ENCODE data around the gene HSD17B3.
"Not testable (repeated sequence)": the region's sequence is repeated elsewhere in the genome, so short reads cannot be mapped to it uniquely, and the experiment has no call there.

The HSD17B3 gene

DNA sequence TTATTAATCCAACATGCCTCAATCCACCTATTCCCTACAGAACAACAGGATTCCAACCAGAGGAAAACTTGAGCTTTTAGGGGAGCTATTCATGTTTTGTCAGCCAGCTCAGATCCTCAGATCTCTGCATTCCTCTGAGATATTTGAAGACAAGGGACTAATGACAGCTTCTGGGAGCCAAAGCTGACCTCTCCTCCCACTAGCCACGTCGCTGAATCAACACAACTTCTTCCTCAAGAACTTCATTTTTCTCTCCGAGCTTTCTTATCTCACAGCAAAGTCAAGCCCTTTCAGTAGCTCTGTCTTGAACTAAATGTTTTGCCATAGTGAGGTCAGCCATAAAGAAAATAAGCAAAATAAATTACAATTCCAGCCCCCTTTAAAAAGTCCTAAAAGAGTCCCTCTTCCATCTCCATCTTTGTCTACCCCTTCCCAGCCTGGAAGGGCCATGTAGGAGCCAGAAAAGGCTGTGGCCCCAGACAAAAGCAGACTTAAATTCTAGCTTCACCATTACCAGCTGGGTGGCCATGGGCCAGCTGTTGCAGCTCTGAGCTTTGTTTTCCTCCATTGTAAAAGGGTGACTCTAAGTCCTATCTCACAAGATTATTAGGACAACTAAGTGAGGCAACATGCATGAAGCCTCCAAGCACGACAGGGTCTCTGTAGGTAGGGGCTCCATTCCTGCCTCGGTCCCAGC, 65.0 kb downstream of the HSD17B3 start:
- no peak for DNase-seq (ENCODE audit: low read depth in 2 of 3, low spot score in 2 of 3)

DNA sequence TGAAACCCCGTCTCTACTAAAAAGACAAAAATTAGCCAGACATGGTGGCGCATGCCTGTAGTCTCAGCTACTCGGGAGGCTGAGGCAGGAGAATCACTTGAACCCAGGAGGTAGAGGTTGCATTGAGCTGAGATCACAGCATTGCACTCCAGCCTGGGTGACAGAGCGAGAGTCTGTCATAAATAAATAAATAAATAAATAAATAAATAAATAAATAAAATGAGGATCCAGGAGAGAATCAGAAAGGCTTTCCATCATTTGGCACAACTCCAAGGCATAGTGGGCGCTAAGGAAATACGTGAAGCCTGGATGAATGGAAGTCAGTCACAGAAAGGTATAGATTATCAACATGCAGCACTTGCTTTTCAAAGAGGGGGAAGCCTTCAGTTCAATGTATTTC, 65.6 kb downstream of the HSD17B3 start:
- DNase-seq (ENCODE audit: low read depth in 2 of 3, low spot score in 2 of 3), result not testable (repeated sequence)

DNA sequence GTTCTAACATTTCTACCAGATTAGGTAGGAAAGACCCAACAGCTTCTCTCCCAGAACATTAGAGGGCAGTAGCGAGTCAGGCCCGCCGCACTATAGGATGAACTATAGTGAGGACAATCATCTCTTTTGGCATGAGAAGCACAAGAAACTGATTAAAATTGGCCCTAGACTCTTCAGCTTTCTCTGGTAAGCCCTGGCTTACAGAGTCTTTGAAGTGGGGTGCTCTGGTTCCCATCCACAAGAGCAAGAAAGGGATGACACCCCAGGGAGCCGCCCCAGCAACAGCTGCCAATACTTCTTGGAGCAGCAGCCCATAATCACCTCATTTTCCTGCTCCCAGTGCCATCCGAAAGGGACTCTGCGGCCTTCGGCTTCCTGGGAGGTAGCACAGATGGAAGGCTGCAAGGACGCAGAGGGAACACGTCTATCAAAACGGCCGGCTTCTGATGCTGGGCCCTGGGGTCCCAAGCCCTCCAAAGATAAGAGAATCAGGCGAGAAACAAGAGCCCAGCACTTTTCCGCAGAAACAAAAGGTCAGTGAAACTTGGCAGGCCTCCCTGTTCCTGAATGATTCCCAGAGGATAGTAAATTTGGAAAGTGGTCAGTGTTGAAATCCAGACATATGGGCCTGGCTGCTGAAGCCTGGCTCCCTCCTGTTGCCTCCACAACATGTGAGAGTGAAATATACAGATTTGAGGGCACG, 69.3 kb downstream of the HSD17B3 start:
- no peak for DNase-seq (ENCODE audit: low read depth in 2 of 3, low spot score in 2 of 3)

DNA sequence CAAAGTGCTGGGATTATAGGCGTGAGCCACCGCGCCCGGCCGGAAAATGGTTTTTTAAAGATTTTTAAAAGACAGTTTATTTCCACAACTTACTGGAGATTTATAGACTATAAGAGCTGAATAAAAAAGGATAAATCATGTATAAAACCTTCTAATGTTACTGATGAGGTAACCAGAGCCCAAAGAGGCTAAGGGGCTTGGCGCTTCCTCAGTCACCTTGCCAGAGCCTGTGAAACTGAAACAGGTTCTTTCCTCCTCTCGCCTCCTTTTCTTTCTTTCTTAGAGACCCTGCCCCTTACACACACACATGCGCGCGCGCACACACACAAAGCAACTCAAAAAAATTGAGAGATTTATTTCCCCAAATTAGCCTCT, 69.8 kb downstream of the HSD17B3 start:
- DNase-seq (ENCODE audit: low read depth in 2 of 3, low spot score in 2 of 3), result no peak

DNA sequence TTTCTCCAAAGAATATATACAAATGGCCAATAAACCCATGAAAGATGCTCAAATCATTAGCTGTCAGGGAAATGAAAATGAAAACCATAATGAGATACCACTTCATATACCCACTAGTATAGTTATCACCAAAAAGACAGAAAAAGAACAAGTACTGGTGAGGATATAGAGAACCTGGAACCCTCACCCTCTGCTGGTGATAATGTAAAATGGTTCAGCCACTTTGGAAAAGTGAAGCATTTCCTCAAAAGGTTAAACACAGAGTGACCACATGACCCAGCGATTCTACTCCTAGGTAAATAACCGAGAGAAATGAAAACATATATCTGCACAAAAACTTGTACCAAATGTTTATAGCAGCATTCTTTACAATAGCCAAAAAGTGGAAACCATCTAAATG, 72.0 kb downstream of the HSD17B3 start:
- no peak for DNase-seq (ENCODE audit: low read depth in 2 of 3, low spot score in 2 of 3)

DNA sequence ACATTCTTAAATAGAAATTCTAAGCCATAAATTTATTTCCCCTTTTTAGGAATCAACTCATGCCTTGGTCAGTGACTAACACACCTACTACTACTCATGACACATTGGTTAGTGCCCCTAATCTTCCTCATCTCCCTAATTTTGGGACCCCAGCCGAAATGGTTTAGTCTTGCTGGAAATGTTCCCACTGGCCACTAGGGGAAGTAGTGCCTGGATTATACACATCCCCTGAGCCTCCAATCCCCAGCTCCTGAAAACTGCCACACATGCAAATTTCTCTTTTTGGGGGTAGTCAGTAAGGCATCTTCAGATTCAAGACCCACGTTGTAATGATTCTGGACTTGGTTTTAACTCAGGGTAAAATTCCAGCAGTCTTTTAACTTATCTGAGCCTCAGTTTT, 79.8 kb downstream of the HSD17B3 start:
- DNase-seq (ENCODE audit: low read depth in 2 of 3, low spot score in 2 of 3), result no peak

DNA sequence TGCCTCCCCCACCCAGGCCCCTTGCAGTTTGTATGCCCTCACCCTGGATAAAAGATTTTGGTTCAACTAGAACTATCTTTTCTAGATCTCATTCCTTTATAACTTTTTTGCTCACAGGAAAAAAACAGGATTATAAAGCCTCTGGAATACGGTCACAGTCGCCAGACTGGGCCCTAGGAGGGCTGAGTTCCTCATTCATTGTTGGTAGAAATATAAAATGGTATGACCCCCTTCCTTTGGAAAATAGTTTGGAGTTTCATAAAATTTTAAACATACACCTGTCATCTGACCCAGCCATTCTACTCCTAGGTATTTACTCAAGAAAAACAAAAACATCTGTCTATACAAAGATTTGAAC, 82.1 kb downstream of the HSD17B3 start:
- DNase-seq (ENCODE audit: low read depth in 2 of 3, low spot score in 2 of 3), result no peak

DNA sequence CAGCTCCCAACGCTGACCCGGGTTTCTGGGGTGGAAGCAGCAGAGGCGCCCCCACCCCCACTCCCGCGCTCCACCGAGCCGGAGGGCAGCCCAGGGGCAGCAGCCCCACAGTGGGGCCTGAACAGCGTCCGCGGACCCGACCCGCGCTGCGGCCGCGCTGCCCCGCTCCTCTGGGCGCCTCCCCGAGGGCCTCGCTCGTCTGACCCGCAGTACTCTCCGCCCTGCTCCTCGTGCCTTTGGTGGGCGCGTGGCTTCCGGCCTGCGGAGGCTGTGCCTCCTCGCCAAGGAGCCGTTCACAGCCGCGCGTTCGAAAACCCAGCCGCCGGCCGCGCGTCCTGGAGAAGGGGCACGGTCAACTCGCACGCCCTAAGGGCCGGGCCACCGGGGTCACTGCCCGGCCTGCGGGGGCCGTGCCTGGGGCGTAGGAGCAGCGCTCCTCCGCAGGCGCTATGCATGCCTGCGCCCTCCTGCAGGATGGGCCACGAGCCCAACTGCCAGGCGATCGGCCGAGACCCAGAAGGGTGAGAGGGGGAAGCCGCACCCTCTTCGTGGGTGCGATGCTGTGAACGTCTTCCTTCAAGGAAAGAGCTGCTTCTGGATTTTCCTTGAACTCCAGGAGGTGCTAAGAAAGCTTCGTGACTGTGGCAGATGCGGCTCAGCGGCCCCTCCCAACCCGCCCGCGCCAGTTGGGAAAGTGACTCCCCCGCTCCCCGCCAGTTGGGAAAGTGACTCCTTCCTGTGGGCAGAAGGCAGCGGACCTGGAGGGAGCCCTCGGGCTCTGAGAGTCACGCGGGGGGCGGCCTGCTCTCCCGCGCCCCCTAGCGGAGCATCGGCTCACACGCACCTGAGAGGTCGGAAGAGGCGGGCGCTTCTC, 82.7 kb downstream of the HSD17B3 start:
- DNase-seq (ENCODE audit: low read depth in 2 of 3, low spot score in 2 of 3), result peak in 1 of 3 experiments; percentile 32

DNA sequence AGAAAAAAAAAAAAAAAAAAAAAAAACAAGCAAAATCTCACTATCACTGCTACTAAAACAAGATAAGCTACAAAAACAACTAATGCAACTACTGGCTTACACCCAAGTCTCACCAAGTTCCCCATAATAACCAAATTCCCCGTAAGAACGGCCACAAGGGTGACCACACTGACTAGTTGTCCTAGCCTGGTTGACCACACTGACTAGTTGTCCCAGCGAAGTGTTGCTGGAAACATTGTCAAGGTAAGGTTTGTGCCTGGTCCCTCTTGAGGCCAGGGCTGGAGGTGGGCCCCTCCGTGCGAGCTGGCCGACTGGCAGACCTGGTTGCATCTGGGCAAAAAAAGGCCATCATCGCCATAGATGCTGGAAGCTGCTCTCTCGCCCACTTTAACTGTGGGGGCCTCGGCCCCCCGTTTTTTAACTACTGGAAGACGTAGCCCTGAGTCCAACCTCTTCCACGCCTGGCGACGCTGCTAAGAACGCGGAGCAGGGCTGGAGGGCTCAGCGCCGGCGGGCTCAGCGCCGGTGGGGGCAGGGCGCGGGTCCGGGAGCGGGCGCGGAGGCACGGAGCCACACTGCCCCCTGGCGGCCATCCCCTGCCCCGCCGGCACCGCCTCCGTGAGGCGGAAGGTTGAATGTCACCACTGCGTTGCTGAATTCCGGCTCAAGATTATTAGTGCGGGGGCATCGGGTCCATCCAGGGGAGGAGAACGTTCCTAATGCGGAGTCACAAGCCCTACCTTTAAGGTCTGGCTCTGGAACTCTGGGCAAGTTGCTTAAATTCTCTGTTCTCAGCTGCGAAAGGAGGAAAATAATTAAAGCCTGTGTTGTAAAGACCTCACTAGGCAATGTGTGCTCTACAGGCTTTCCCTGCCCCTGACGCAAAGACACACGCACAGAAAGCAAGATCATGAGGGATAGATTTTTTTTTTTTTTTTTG, 84.0 kb downstream of the HSD17B3 start:
- DNase-seq (ENCODE audit: low read depth in 2 of 3, low spot score in 2 of 3), result peak; percentile 54 to 89 (median 85)

DNA sequence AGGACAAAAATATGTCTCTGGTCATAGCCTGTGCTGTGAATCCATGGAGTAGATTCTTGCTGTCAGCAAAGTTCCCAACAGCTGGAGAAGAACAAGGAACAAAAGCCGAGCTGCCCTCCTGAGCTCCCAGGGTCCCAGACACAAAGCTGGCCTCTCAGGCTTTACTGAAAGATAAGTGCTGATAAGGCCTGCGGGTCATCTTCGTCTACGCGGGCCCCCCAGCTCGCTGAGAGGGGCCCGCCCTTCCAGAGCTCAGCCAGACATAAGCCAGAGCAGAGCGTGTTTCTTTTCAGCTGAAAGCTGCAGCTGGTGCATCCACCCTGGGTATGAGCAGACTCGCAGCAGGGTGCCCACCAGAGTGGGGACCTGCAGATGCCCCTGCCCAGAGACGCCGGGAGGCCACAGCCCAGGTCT, 84.7 kb downstream of the HSD17B3 start:
- DNase-seq (ENCODE audit: low read depth in 2 of 3, low spot score in 2 of 3), result no peak

DNA sequence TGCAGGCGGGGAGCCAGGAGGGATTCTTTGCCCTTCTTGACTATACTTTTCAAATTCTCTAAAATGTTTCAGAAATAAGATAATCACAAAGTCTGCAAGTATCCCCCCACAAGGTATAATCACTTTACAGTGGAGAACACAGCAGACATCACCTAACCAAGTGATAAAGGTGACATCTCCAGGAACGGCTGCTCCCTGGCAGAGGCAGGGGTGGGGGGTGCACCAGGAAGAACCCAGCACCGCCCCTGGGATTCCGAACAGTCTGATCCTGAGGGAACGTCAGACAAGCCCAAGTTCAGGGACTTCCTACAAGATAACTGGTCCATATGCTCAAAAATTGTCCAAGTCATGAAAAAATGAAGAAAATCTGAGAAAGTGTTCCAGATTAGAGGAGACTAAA, 85.4 kb downstream of the HSD17B3 start:
- DNase-seq (ENCODE audit: low read depth in 2 of 3, low spot score in 2 of 3), result no peak

DNA sequence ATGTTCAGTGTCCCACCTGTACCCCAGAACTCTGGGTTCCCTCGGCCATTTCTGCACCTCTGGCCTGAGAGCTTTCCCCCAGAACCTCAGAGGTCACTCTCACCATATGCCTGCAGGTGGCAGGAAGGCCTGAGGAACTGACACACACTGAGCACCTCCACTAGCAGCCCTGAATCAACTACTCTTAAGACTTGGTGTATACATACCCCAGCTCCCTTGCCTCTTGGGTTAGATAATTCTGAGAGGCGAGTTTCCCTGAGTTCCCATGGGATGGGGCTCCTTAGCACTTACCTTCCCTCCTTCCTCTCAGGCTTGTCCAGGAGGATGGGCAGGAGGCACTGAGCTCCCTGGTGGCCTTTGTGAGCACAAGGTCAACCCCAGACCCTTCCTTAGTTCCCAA, 86.1 kb downstream of the HSD17B3 start:
- DNase-seq (ENCODE audit: low read depth in 2 of 3, low spot score in 2 of 3), result no peak

DNA sequence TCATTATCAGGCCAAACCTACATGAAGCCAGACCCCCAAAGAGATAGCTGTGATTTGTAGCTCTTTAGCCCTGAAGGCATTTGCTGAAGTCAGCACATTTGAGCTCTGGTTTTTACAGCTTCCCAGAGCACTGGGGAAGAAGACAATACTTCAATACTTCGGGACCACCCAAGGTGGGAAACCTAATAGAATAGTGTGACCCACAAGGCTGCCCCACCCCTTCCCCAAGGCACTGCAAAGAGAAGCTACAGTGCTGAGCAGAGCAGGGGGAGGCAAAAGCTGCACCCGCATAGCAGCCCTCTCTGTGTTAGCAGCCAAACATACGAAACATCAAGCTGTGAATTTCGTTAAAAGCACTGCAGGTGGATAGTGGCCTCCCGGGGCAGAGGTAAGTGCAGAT, 87.3 kb downstream of the HSD17B3 start:
- no peak for DNase-seq (ENCODE audit: low read depth in 2 of 3, low spot score in 2 of 3)

DNA sequence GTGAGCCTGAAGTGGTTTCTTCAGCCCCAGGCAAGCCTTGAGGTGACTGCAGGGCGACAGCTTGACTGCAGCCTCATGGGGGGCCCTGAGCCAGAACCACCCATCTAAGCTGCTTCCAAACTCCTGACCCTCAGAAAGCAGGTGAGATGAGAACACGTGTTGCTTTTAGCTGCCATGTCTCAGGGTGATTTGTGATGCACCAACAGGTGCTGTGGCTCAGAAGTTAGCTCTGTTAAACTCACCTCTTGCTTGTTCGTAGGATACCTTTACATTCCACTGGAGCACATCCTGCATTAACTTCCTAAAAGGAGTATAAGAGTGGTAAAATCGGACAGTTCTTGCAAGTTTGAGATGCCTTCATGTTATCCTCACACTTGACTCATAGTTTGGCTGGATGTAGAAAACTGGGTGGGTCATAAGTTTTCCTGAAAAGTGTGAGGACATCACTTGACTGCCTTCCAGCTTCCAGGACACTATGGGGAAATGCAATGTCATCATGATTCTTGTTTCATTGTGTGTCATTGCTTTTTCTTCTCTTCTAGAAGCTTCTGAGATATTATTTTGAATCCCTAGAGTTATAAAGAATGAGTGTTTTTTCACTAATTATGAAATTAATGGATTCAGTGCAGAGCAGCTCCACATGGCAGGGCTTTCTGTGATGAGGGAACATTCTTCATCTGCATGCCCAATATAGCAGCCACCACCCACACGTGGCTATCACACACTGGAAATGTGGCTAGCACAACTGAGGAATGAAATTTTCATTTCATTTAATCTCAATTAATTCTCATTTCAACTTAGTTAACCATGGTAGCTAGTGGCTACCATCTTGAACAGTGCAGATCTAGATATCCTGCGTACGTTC, 92.3 kb downstream of the HSD17B3 start:
- DNase-seq (ENCODE audit: low read depth in 2 of 3, low spot score in 2 of 3), result no peak

DNA sequence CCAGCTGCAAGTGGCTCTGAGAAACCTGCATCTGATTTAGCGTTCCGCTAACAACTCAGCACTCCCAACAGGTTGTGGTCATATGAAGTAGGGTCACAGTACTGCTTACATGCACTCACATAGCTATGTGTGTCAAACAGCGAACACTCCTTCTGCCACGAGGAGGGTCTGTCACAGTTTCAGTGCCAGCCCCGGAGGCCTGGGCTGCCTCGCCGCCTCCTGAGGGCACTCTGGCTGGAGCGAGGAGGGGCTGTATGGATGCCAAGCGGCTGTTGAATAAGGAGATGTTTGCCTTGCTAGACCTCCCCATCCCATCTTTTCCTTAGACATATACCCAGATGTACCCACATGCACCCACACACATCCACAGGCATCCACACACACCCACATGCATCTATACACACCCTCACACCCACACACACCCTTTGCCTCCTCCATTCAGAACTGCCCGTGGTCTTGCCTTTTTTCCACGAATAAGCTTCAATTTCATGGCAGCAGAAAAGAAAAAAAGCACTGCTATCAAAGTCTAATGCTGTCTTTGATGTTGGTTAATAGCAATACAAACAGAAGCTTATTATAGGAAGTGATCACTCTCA, 95.7 kb downstream of the HSD17B3 start:
- DNase-seq (ENCODE audit: low read depth in 2 of 3, low spot score in 2 of 3), result no peak

DNA sequence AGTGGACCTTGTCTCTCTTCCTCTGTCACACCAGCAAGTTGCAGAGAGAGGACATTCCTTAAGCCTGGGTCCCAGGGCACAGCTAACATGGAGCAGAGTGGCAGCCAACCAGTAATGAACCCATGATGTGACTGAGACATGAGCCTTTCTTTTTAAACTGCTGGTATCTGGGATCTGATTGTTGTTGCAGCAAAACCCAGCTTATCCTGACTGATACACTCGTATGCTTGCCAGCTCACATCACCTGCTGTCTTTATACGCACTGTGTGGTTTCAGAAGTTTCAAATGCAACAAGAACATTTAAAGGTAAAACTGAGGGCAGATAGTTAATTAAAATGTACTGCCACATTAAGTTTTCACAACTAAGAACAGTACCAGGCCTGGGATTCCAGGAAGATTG, 97.1 kb downstream of the HSD17B3 start:
- no peak for DNase-seq (ENCODE audit: low read depth in 2 of 3, low spot score in 2 of 3)

DNA sequence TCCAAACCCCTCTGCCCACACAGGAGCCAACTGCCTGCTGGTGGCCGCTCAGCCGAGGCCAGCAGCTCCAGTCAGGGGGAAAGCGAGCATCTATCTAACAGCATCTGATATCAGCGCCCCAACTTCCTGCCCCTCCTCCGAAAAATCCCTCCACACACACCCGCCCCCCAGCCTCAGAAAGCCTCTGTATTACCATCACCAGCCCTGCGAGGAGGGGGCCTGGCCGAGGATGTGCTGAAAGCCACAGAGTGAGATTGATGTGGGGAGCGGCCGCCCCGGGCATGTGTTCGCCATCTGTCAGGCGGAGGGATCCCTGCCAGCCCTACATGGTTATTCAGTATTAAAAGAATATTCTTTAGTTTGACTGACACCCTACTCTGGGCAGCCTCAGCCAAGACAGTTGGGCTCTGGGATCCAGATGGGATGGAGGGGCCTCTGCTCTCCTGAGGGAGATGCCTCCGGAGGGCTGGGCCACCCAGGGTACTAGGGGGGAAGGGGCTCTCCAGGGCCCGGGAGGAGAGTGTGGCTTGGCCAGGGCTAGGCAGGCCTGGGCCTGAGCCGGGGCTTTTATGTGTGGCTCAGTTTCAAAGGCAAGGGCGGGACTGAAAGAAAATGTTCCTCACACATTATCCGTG, 98.0 kb downstream of the HSD17B3 start:
- DNase-seq (ENCODE audit: low read depth in 2 of 3, low spot score in 2 of 3), result no peak

DNA sequence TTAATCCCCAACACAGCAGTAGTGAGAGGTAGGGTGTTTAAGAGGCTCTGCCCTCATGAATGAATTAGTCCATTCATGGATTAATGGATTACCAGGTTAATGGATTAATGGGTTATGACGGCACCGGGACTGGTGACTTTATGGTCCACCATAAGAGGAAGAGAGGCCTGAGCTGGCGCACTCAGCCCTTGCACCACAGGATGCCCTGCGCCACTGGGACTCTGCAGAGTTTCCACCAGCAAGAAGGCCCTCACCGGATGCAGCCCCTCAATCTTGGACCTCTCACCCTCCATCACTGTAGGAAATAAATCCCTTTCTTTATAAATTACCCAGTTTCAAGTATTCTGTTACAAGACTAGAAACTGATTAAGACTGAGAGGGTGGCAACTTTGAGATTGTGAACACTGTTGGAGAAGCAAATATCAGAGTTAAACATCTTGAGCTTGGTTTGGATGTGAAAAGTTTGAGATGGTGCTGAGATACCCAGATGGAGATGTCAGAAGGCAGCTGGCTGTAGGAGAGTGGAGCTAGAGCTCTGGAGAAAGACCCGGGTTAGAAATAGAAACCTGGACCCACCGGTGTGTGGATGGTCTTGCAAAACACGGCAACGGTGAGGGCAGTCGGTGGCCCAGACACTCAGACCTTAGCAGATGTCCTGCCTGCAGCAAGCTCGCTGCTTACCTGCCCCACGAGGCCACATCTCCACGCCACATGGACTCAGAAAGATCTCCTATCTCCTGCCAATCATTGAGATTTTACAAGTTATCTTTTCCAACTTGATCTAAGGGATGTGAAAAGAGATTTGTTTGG, 98.8 kb downstream of the HSD17B3 start:
- no peak for DNase-seq (ENCODE audit: low read depth in 2 of 3, low spot score in 2 of 3)
